SK-N-SH (cell line): ENCODE data around the gene ELMO2. TPM values are rescaled to one million over a fixed set of nuclear protein-coding genes. Genes with fewer than 3 reads are reported as not detected.

Experiments
- CTCF ChIA-PET: fragments of 300-600, 350-600 bp; formaldehyde crosslinking; extraction: SDS; loops from one replicate; lab custom pipeline; 2021; lab: Yijun Ruan, JAX
- POLR2A ChIA-PET: fragments of 350-600 bp; sonication (Branson Sonifier 250); formaldehyde crosslinking; extraction: SDS; loops from one replicate; lab custom pipeline; 2020; ENCODE audit warnings: antibody characterized with exemption, inconsistent platforms; lab: Yijun Ruan, JAX
- DNase-seq: peaks from one replicate; pipeline ENCODE4 v3.0.0; 2012
- H2AFZ ChIP-seq: fragments of 200-600 bp; sonication (generic); 2 replicates; pipeline ENCODE4 v1.8.1; 2016; ENCODE audit warnings: antibody characterized with exemption, mild to moderate bottlenecking, low read depth
- H3F3A ChIP-seq: fragments of 200-600 bp; sonication (generic); replicated peaks from 2 replicates; pipeline ENCODE3; 2016; ENCODE audit warnings: antibody characterized with exemption, mild to moderate bottlenecking; ENCODE audit not compliant: insufficient read depth
- H3K27ac ChIP-seq, 2 experiments: fragments of 200-500 bp in 1 of 2; fragments of 200-600 bp in 1 of 2; sonication (Bioruptor generic) in 1 of 2; sonication (generic), shearing (Covaris generic) in 1 of 2; 2 replicates each; pipeline versions ENCODE4 v1.5.1 to v1.6.1; 2014 to 2016; ENCODE audit warnings: low read depth in 2 of 2, inconsistent platforms in 1 of 2, low read length in 1 of 2, mild to moderate bottlenecking in 1 of 2, mixed read lengths in 1 of 2
- H3K27me3 ChIP-seq: fragments of 200-600 bp; sonication (generic), shearing (Covaris generic); 2 replicates; pipeline ENCODE4 v1.6.1; 2016; ENCODE audit warnings: mixed run types; ENCODE audit not compliant: insufficient read depth
- H3K36me3 ChIP-seq, 2 experiments: fragments of 200-500 bp in 1 of 2; fragments of 200-600 bp in 1 of 2; sonication (Bioruptor generic) in 1 of 2; sonication (generic) in 1 of 2; replicated peaks in 1 of 2; 2 replicates each; pipeline versions ENCODE3 to v1.5.1; 2014 to 2016; ENCODE audit warnings: low read length in 1 of 2, mild to moderate bottlenecking in 1 of 2; ENCODE audit not compliant: insufficient read depth in 2 of 2, control insufficient read depth in 1 of 2
- H3K4me1 ChIP-seq, 2 experiments: fragments of 200-500 bp in 1 of 2; fragments of 200-600 bp in 1 of 2; sonication (Bioruptor generic) in 1 of 2; sonication (generic), shearing (Covaris generic) in 1 of 2; 2 replicates each; pipeline versions ENCODE4 v1.5.1 to v1.6.1; 2014 to 2016; ENCODE audit warnings: low read depth in 1 of 2, low read length in 1 of 2, mixed run types in 1 of 2; ENCODE audit not compliant: insufficient read depth in 2 of 2, control insufficient read depth in 1 of 2
- H3K4me2 ChIP-seq: fragments of 200-600 bp; sonication (generic), shearing (Covaris generic); 2 replicates; pipeline ENCODE4 v1.6.1; 2017; ENCODE audit warnings: mixed run types
- H3K4me3 ChIP-seq, 2 experiments: fragments of 200-500 bp in 1 of 2; fragments of 200-600 bp in 1 of 2; sonication (Bioruptor generic) in 1 of 2; sonication (generic), shearing (Covaris generic) in 1 of 2; 2 replicates each; pipeline versions ENCODE4 v1.5.1 to v1.8.1; 2014 to 2016; ENCODE audit warnings: low read depth in 2 of 2, inconsistent platforms in 1 of 2, low read length in 1 of 2, mild to moderate bottlenecking in 1 of 2, mixed read lengths in 1 of 2, moderate library complexity in 1 of 2
- H3K79me2 ChIP-seq: fragments of 200-600 bp; sonication (generic); 2 replicates; pipeline ENCODE4 v1.8.1; 2017; ENCODE audit warnings: mild to moderate bottlenecking; ENCODE audit not compliant: insufficient read depth
- H3K9ac ChIP-seq: fragments of 200-600 bp; sonication (generic); 2 replicates; pipeline ENCODE4 v1.6.1; 2017; ENCODE audit warnings: mixed run types
- H3K9me2 ChIP-seq: fragments of 200-600 bp; sonication (generic); 2 replicates; pipeline ENCODE4 v1.6.1; 2017; ENCODE audit warnings: mixed run types
- H3K9me3 ChIP-seq: fragments of 200-600 bp; sonication (generic); 2 replicates; pipeline ENCODE4 v1.6.1; 2017; ENCODE audit warnings: mixed run types, mild to moderate bottlenecking, moderate library complexity
- H4K20me1 ChIP-seq: fragments of 200-600 bp; sonication (generic); 2 replicates; pipeline ENCODE4 v1.6.1; 2017; ENCODE audit warnings: mild to moderate bottlenecking, mixed run types; ENCODE audit not compliant: insufficient read depth
- CHD2 ChIP-seq: fragments of 150-350 bp; IDR thresholded peaks from 2 replicates; pipeline ENCODE4 v1.6.1; 2018; ENCODE audit warnings: low read length; ENCODE audit not compliant: partially characterized antibody
- EZH2phosphoT487 ChIP-seq: fragments of 200-600 bp; sonication (generic); IDR thresholded peaks from 2 replicates; pipeline ENCODE4 v1.6.1; 2017; ENCODE audit warnings: low read depth, mixed run types, mild to moderate bottlenecking, antibody characterized with exemption, moderate library complexity, borderline replicate concordance
- FOXJ3 ChIP-seq: sonication (generic); formaldehyde crosslinking; IDR thresholded peaks from 2 replicates; pipeline ENCODE4 v1.5.1; 2020; ENCODE audit warnings: mild to moderate bottlenecking, missing genetic modification reagents
- GABPA ChIP-seq: IDR thresholded peaks from 2 replicates; pipeline ENCODE4 v1.4.0; 2012; ENCODE audit warnings: low read depth, mild to moderate bottlenecking
- MAX ChIP-seq: IDR thresholded peaks from 2 replicates; pipeline ENCODE4 v1.4.0; 2012; ENCODE audit warnings: low read depth
- POLR2AphosphoS5 ChIP-seq: IDR thresholded peaks from 2 replicates; pipeline ENCODE4 v1.6.1; 2012; ENCODE audit warnings: low read depth, low read length
- RAD21 ChIP-seq: IDR thresholded peaks from 2 replicates; pipeline ENCODE4 v1.6.1; 2012; ENCODE audit warnings: mild to moderate bottlenecking, low read length
- REST ChIP-seq: IDR thresholded peaks from 2 replicates; pipeline ENCODE4 v1.6.1; 2012; ENCODE audit warnings: mild to moderate bottlenecking, low read depth, low read length, moderate library complexity
- RXRA ChIP-seq: IDR thresholded peaks from 2 replicates; pipeline ENCODE4 v1.4.0; 2012; ENCODE audit warnings: low read depth, mild to moderate bottlenecking, borderline replicate concordance
- USF2 ChIP-seq: fragments of 150-350 bp; IDR thresholded peaks from 2 replicates; pipeline ENCODE4 v1.6.1; 2017; ENCODE audit warnings: antibody characterized with exemption, low read length, low read depth, borderline replicate concordance
- WGBS: methylation state at CpG from one replicate; pipeline ENCODE4 v1.1.6; 2017; ENCODE audit warnings: low lambda C conversion rate; 5-methylcytosine and 5-hydroxymethylcytosine counted together
- polyA plus RNA-seq, 3 experiments: library from polyadenylated mRNA; depleted of rRNA; stranded (reverse); fragments of >200 nt; gene quantifications; 2 replicates each; pipeline ENCODE4 v1.2.3, GENCODE V29; 2012

ELMO2 gene
- polyA plus RNA-seq, 1 of the 3 experiments (the other 2 are of a cell fraction) = 32.1 TPM

DNA sequence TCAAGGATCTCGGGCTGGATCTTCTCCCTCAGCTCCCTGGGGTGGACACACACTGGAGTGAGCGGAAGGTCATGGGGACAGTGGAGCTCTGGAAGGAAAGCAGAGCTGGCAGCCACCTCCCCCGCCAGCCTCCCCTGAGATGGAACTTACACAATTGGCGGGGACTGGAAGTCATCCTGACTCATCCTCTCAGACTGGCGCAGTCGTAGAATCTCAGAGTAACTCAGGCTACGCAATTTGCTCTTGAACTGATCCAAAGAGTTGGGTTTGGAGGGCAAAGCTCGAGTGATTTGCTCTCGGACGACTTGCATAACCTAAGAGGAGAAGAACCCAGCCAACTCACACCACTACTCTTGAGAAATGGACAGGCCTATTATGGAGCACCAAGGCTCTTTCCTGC is 34.8 kb downstream of the ELMO2 start:
- WGBS = 96% methylated on average over 7 of the region's 10 CpGs
- ChIA-PET CTCF (interaction anchor here (0.9 to 1.2 kb wide), 2 partner anchors 23 to 243 kb away, joined by 3 to 4 read pairs; no protein-coding TSS in a partner anchor), POLR2A (no interaction called here)
- H3K9me2 ChIP-seq = no peaks in the 10 kb centered on the region
- H3K27me3 ChIP-seq = no peaks in the 10 kb centered on the region
- H3K9me3 ChIP-seq = no peaks in the 10 kb centered on the region
- H3K4me1 ChIP-seq = no peaks in the 10 kb centered on the region; a peak in 1 of 4 replicates
- H3F3A ChIP-seq = no peaks in the 10 kb centered on the region
- H3K4me3 ChIP-seq = no peak overlapping the region
- H3K4me2 ChIP-seq = no peak overlapping the region
- no peak overlapping the region for H2AFZ ChIP-seq
- DNase-seq = no peak
- H3K9ac ChIP-seq = no peak overlapping the region
- no peak overlapping the region for H3K27ac ChIP-seq
- H3K79me2 ChIP-seq = no peaks in the 10 kb centered on the region
- peaks cover 52 to 89% of the 10 kb centered on the region in 2 experiments for H3K36me3 ChIP-seq
- no peaks in the 10 kb centered on the region for H4K20me1 ChIP-seq
- TF ChIP-seq GABPA (no peak), RXRA (no peak), EZH2phosphoT487 (no peak)
- TF ChIP-seq, all 33 proteins: peak for 0

GRCh38 chr20:46368902-46369268 is 37.5 kb downstream of the ELMO2 start:
- Histone ChIP-seq H3K9me2 (no peaks in the 10 kb centered on the region), H3K4me3 (no peak overlapping the region), H3K9me3 (no peaks in the 10 kb centered on the region), H3K4me2 (no peak overlapping the region), H3K27me3 (no peaks in the 10 kb centered on the region), H3K27ac (no peak overlapping the region; a peak in 1 of 4 replicates), H3K4me1 (peaks cover 0 to 11% of the 10 kb centered on the region in 2 experiments; a peak in 2 of 4 replicates), H3K36me3 (peaks cover 46 to 84% of the 10 kb centered on the region in 2 experiments), H2AFZ (no peak overlapping the region), H4K20me1 (no peaks in the 10 kb centered on the region), H3F3A (peaks cover 5% of the 10 kb centered on the region), H3K79me2 (peaks cover 1% of the 10 kb centered on the region; the same call in 1 of the 2 replicates), H3K9ac (no peak overlapping the region)
- no peak for DNase-seq
- ChIA-PET POLR2A (no interaction called here), CTCF (interaction anchor here (0.8 kb wide), 1 partner anchor 238 kb away, joined by 3 read pairs; no protein-coding TSS in a partner anchor)
- 81% methylated on average over 5 of the region's 5 CpGs for WGBS
- TF ChIP-seq GABPA (no peak), MAX (no peak), USF2 (no peak), RAD21 (no peak), CHD2 (no peak)

DNA sequence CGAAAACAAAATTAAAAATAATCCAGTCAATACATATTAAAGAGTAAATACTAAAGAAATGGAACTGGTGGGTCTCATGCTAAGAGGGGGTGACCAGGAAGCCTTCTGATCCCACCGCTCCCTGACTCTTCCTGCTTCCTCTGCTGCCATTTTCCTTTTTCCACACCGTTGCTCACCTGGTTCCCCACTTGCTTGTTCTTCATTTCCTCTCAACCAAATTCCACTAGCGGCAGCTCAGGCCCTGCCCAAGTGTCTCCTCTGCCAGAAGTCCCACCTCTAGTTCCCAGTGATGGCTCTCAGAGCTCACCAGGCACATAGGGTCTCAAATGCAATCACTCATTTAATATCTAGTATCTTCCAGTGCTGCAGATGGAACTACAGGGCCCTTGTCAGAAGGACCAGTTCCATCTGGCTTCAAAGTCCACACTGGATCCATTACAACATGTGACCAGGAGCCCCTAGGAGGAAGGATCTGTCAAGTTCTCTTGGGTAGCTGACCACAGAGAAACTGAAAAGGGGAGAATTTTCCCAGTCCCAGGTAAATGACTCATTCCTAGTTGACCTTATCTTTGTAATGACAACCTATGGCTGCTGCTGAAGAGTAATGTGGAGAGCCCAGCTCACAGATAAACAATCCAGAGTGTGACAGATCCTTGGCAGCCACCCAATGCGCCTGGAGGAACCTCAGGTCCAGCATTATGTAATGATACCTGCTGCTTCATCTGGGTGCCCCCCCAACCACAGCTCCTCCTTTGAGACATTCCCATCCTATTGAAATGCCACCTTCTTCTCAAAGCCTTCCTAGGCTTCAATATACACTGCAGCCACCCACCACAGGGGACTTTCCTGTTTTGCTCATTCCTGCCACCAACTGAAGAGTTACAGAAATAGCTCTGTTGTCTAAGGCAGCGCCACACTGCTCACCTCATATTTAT is 38.2 kb downstream of the ELMO2 start:
- Histone ChIP-seq H4K20me1 (peaks cover 4% of the 10 kb centered on the region), H3K4me1 (peaks cover 0 to 15% of the 10 kb centered on the region in 2 experiments; a peak in 2 of 4 replicates), H3K79me2 (peaks cover 8% of the 10 kb centered on the region), H3K27ac (no peak overlapping the region; a peak in 1 of 4 replicates), H3F3A (peaks cover 5% of the 10 kb centered on the region), H3K9me3 (no peaks in the 10 kb centered on the region), H3K9ac (no peak overlapping the region), H3K36me3 (peaks cover 46 to 79% of the 10 kb centered on the region in 2 experiments), H2AFZ (no peak overlapping the region), H3K27me3 (no peaks in the 10 kb centered on the region), H3K4me2 (no peak overlapping the region), H3K9me2 (no peaks in the 10 kb centered on the region), H3K4me3 (no peak overlapping the region)
- CTCF ChIA-PET = interaction anchor here (0.8 kb wide), 1 partner anchor 238 kb away, joined by 3 read pairs; no protein-coding TSS in a partner anchor
- no peak for DNase-seq
- 96% methylated on average over 6 of the region's 6 CpGs for WGBS
- POLR2A ChIA-PET = no interaction called here
- TF ChIP-seq USF2 = no peak
- no peak for TF ChIP-seq FOXJ3
- TF ChIP-seq REST = no peak
- no peak for TF ChIP-seq POLR2AphosphoS5
